HepG2 (cell line): ENCODE results near the gene PKD1L1. TPM values are rescaled to one million over a fixed set of nuclear protein-coding genes. Genes with fewer than 3 reads are reported as not detected.
A peak's percentile ranks its signal among the peaks of the same experiment; 100 is the strongest.

Experiments used
- ATF2 ChIP-seq: sonication (generic); formaldehyde crosslinking; IDR thresholded peaks from 2 replicates; pipeline ENCODE4 v1.4.0; 2020; ENCODE audit warnings: missing genetic modification reagents
- CBX1 ChIP-seq: IDR thresholded peaks from one replicate; pipeline ENCODE4 v1.6.1; 2016; ENCODE audit warnings: antibody characterized with exemption, low read depth
- FOXC1 ChIP-seq: sonication (generic); formaldehyde crosslinking; IDR thresholded peaks from 2 replicates; pipeline ENCODE4 v1.8.0; 2022; ENCODE audit warnings: mild to moderate bottlenecking, missing genetic modification reagents, borderline replicate concordance
- FOXK1 ChIP-seq: sonication (generic); formaldehyde crosslinking; IDR thresholded peaks from 2 replicates; pipeline ENCODE4 v1.4.0; 2020; ENCODE audit warnings: low read depth, missing genetic modification reagents, borderline replicate concordance
- GMEB1 ChIP-seq: sonication (generic); formaldehyde crosslinking; IDR thresholded peaks from 2 replicates; pipeline ENCODE4 v1.5.1; 2020; ENCODE audit warnings: missing genetic modification reagents, mild to moderate bottlenecking, borderline replicate concordance
- HNF4G ChIP-seq, 2 experiments: sonication (generic) in 1 of 2; formaldehyde crosslinking in 1 of 2; IDR thresholded peaks; 2 replicates each; pipeline versions ENCODE4 v1.4.0 to v1.6.1; 2011 to 2020; ENCODE audit warnings: borderline replicate concordance in 2 of 2, low read depth in 2 of 2, mild to moderate bottlenecking in 2 of 2, low read length in 1 of 2, missing genetic modification reagents in 1 of 2, moderate library complexity in 1 of 2
- HOXA7 ChIP-seq: sonication (generic); formaldehyde crosslinking; IDR thresholded peaks from 2 replicates; pipeline ENCODE4 v1.8.1; 2022; ENCODE audit warnings: mild to moderate bottlenecking, missing genetic modification reagents, moderate library complexity
- MAZ ChIP-seq, 2 experiments: sonication (generic) in 1 of 2; formaldehyde crosslinking in 1 of 2; IDR thresholded peaks; 2 replicates each; pipeline versions ENCODE4 v1.5.0 to v1.6.1; 2012 to 2020; ENCODE audit warnings: low read depth in 2 of 2, mild to moderate bottlenecking in 2 of 2, borderline replicate concordance in 1 of 2, improper control_type of control experiment in 1 of 2, low read length in 1 of 2, missing genetic modification reagents in 1 of 2, moderate library complexity in 1 of 2
- PPARG ChIP-seq: conservative IDR thresholded peaks from 2 replicates; pipeline ENCODE4 v1.6.1; 2016; ENCODE audit warnings: missing biosample characterization, missing genetic modification reagents
- ZBTB49 ChIP-seq: sonication (generic); formaldehyde crosslinking; IDR thresholded peaks from 2 replicates; pipeline ENCODE4 v1.4.0; 2020; ENCODE audit warnings: missing genetic modification reagents, borderline replicate concordance
- ZNF33B ChIP-seq: sonication (generic); formaldehyde crosslinking; IDR thresholded peaks from 2 replicates; pipeline ENCODE4 v1.5.1; 2020; ENCODE audit warnings: mild to moderate bottlenecking, missing genetic modification reagents
- polyA plus RNA-seq, 8 experiments: library from polyadenylated mRNA; depleted of rRNA in 3 of 8; stranded (reverse) in 7 of 8; unstranded in 1 of 8; fragments of >200 nt; fragmentation: Illumina TruSeq in 4 of 8; extraction: Trizol in 4 of 8; gene quantifications; 2 replicates each; pipeline versions ENCODE4 v1.2.1 to v1.2.3, GENCODE V29; 2011 to 2016; ENCODE audit warnings: low read depth in 4 of 8, missing spikeins in 1 of 8, mixed read lengths in 1 of 8; ENCODE audit not compliant: insufficient read depth in 1 of 8
- total RNA-seq, 5 experiments: library from RNA; depleted of rRNA; stranded (reverse); fragments of >200 nt; fragmentation: Illumina TruSeq; extraction: Trizol; gene quantifications; 2 replicates each; pipeline ENCODE4 v1.2.3, GENCODE V29; 2016; ENCODE audit warnings: low read depth in 1 of 5
- TF ChIP-seq, protein P1 (sequence below): sonication (generic); formaldehyde crosslinking; IDR thresholded peaks from 2 replicates; pipeline ENCODE4 v1.4.0; 2020; ENCODE audit warnings: missing genetic modification reagents
- TF ChIP-seq, protein P2 (sequence below): sonication (generic); formaldehyde crosslinking; IDR thresholded peaks from 2 replicates; pipeline ENCODE4 v1.5.0; 2020; ENCODE audit warnings: mild to moderate bottlenecking, missing genetic modification reagents
- TF ChIP-seq, protein P3 (sequence below): sonication (generic); formaldehyde crosslinking; IDR thresholded peaks from 2 replicates; pipeline ENCODE4 v1.4.0; 2020; ENCODE audit warnings: mild to moderate bottlenecking, missing genetic modification reagents
- TF ChIP-seq, protein P4 (sequence below): sonication (generic); formaldehyde crosslinking; IDR thresholded peaks from 2 replicates; pipeline ENCODE4 v1.4.0; 2020; ENCODE audit warnings: mild to moderate bottlenecking, missing genetic modification reagents

The PKD1L1 gene
- total and polyA plus RNA-seq, 2 of the 13 experiments (the other 11 are each of a cell fraction or from before 2014, with no cell fraction given), result 0.01 TPM; not detected in 1

DNA sequence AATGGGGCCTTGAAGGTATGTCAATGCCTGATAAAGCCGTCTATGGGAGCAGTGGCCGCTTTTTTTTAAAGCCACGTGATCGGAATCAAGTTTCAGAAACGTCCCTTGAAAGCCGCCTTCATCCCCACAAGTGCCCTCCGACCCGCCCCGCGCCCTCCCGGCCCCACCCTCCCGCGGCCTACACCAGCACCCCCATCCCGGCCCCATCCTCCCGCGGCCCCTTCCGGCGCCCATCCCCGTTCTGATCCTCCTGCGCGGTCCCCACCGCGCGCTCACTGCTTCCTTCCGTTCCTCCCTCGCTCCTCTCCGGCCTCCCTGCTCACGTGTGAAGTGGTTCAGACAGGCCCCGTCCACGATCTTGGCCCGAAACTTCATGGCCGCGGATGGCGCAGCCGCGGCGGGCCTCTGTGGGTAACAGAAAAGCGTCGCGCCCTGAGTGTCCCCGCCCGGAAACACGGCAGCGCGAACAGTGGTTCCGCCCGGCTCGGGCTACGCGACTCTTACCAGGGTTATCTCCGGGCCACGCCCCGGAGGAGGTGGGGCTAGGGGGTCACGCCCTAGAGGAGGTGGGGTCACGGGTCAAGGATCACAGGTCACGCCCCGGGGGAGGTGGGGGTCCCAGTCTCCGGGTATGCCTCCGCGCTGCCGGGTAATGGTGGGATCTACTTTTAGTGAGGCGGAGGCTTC is 31.0 kb upstream of the PKD1L1 start, which contains the start of gene HUS1 (continued):
- peak; percentile 72; the same call in 1 of the 2 replicates for TF ChIP-seq GMEB1 (CRISPR knock-in tag)
- TF ChIP-seq, protein P1, sequence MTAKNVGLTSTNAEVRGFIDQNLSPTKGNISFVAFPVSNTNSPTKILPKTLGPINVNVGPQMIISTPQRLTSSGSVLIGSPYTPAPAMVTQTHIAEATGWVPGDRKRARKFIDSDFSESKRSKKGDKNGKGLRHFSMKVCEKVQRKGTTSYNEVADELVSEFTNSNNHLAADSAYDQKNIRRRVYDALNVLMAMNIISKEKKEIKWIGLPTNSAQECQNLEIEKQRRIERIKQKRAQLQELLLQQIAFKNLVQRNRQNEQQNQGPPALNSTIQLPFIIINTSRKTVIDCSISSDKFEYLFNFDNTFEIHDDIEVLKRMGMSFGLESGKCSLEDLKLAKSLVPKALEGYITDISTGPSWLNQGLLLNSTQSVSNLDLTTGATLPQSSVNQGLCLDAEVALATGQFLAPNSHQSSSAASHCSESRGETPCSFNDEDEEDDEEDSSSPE, result peak; percentile 75
- peak; percentile 79; the same call in 1 of the 2 replicates for TF ChIP-seq ZNF33B
- TF ChIP-seq PPARG (CRISPR knock-in tag), result peak; percentile 73
- TF ChIP-seq ATF2 (CRISPR knock-in tag), result peak; percentile 86; the same call in 1 of the 2 replicates
- TF ChIP-seq FOXC1, result peak; percentile 67; the same call in 1 of the 2 replicates
- TF ChIP-seq FOXK1 (CRISPR knock-in tag), result peak; percentile 88
- TF ChIP-seq CBX1, result peak; percentile 74
- TF ChIP-seq HNF4G (IDR thresholded peaks at IDR 0.05; ENCODE audit: borderline replicate concordance, low read depth, low read length), result 0 out of 2 replicates have a peak, but pooled peaks have one; percentile 10
- TF ChIP-seq HNF4G (CRISPR knock-in tag; IDR thresholded peaks at IDR 0.05; ENCODE audit: borderline replicate concordance, low read depth), result no peak
- peak; percentile 81; the same call in 1 of the 2 replicates for TF ChIP-seq ZBTB49 (CRISPR knock-in tag)
- TF ChIP-seq, protein P2, sequence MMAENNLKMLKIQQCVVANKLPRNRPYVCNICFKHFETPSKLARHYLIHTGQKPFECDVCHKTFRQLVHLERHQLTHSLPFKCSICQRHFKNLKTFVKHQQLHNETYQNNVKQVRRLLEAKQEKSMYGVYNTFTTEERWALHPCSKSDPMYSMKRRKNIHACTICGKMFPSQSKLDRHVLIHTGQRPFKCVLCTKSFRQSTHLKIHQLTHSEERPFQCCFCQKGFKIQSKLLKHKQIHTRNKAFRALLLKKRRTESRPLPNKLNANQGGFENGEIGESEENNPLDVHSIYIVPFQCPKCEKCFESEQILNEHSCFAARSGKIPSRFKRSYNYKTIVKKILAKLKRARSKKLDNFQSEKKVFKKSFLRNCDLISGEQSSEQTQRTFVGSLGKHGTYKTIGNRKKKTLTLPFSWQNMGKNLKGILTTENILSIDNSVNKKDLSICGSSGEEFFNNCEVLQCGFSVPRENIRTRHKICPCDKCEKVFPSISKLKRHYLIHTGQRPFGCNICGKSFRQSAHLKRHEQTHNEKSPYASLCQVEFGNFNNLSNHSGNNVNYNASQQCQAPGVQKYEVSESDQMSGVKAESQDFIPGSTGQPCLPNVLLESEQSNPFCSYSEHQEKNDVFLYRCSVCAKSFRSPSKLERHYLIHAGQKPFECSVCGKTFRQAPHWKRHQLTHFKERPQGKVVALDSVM (CRISPR knock-in tag), result peak; percentile 50; the same call in 1 of the 2 replicates
- TF ChIP-seq, protein P3, sequence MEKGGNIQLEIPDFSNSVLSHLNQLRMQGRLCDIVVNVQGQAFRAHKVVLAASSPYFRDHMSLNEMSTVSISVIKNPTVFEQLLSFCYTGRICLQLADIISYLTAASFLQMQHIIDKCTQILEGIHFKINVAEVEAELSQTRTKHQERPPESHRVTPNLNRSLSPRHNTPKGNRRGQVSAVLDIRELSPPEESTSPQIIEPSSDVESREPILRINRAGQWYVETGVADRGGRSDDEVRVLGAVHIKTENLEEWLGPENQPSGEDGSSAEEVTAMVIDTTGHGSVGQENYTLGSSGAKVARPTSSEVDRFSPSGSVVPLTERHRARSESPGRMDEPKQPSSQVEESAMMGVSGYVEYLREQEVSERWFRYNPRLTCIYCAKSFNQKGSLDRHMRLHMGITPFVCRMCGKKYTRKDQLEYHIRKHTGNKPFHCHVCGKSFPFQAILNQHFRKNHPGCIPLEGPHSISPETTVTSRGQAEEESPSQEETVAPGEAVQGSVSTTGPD (CRISPR knock-in tag), result no peak
- no peak for TF ChIP-seq HOXA7 (CRISPR knock-in tag)
- TF ChIP-seq MAZ (IDR thresholded peaks at IDR 0.05; ENCODE audit: borderline replicate concordance, low read depth, low read length), result peak; percentile 79; the same call in 1 of the 2 replicates
- TF ChIP-seq MAZ (CRISPR knock-in tag; IDR thresholded peaks at IDR 0.05; ENCODE audit: low read depth), result peak; percentile 93
- TF ChIP-seq, protein P4, sequence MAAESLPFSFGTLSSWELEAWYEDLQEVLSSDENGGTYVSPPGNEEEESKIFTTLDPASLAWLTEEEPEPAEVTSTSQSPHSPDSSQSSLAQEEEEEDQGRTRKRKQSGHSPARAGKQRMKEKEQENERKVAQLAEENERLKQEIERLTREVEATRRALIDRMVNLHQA, result no peak
